GM18861 (cell line): ENCODE measurements around the gene AOC3.
"Not testable (repeated sequence)": the region's sequence is repeated elsewhere in the genome, so short reads cannot be mapped to it uniquely, and the experiment has no call there.

Experiments used
- ATAC-seq: cut with Tn5 transposase; IDR thresholded peaks from one replicate; pipeline ENCODE4 v1.9.1; 2021; ENCODE audit not compliant: unreplicated experiment

AOC3 gene

GRCh38 chr17:42889809-42890208 is 38.8 kb downstream of the AOC3 start:
- ATAC-seq = no peak

GRCh38 chr17:42891539-42892152 is 40.6 kb downstream of the AOC3 start:
- ATAC-seq = no peak

GRCh38 chr17:42893359-42893758 is 42.4 kb downstream of the AOC3 start:
- no peak for ATAC-seq

- ATAC-seq = no peak
Measured at GRCh38 chr17:42894283-42895184, 43.5 kb downstream of the AOC3 start.

- ATAC-seq = no peak
Measured at GRCh38 chr17:42895185-42895555, 44.2 kb downstream of the AOC3 start.

GRCh38 chr17:42898147-42898811 is 47.3 kb downstream of the AOC3 start:
- ATAC-seq = no peak

GRCh38 chr17:42899981-42900380 is 49.0 kb downstream of the AOC3 start:
- not testable (repeated sequence) for ATAC-seq

- ATAC-seq = no peak
Measured at GRCh38 chr17:42900460-42901331, 49.7 kb downstream of the AOC3 start, which contains the start of gene G6PC1. Gene G6PC1 (plus strand): TSS chr17:42900799. CDS start chr17:42900877, 78 bp downstream.

GRCh38 chr17:42901535-42902229 is 50.7 kb downstream of the AOC3 start:
- ATAC-seq = no peak

GRCh38 chr17:42904110-42904469 is 53.1 kb downstream of the AOC3 start:
- ATAC-seq = no peak

- no peak for ATAC-seq
Measured at GRCh38 chr17:42906772-42907446, 55.9 kb downstream of the AOC3 start.
